Testis (tissue), 3 donors: ENCODE measurements around the gene GPR6. TPM values are rescaled to one million over a fixed set of nuclear protein-coding genes. Genes with fewer than 3 reads are reported as not detected.

Experiments used
- DNase-seq: peaks from one replicate; pipeline ENCODE4 v3.0.0-alpha.2; 2019
- H3K27ac ChIP-seq, 2 donors: fragments of 200-600 bp; sonication (generic); one replicate each; pipeline ENCODE4 v1.5.1; 2019
- H3K27me3 ChIP-seq: fragments of 200-600 bp; sonication (generic); one replicate; pipeline ENCODE4 v1.5.1; 2019
- H3K36me3 ChIP-seq: fragments of 200-600 bp; sonication (generic); one replicate; pipeline ENCODE4 v1.5.1; 2017; ENCODE audit warnings: low read depth; ENCODE audit errors: missing control alignments
- H3K4me1 ChIP-seq: fragments of 200-600 bp; sonication (generic); one replicate; pipeline ENCODE4 v1.5.1; 2019
- H3K4me3 ChIP-seq, 2 donors: fragments of 200-600 bp; sonication (generic); one replicate each; pipeline ENCODE4 v1.5.1; 2017 to 2019
- H3K9me3 ChIP-seq: fragments of 200-600 bp; sonication (generic); one replicate; pipeline ENCODE4 v1.5.1; 2017
- CTCF ChIP-seq, 3 experiments: fragments of 450-650 bp in 2 of 3; fragments of 200-600 bp in 1 of 3; sonication (generic) in 1 of 3; IDR thresholded peaks; one replicate each; pipeline ENCODE4 v1.5.1; 2016 to 2019; ENCODE audit warnings: antibody characterized with exemption in 3 of 3, mild to moderate bottlenecking in 2 of 3, moderate library complexity in 1 of 3
- POLR2A ChIP-seq: fragments of 450-650 bp; IDR thresholded peaks from one replicate; pipeline ENCODE4 v1.6.1; 2017; ENCODE audit warnings: antibody characterized with exemption, mild to moderate bottlenecking, moderate library complexity
- WGBS, 2 donors: methylation state at CpG; one replicate each; pipeline ENCODE4 v1.1.5; 2018; 5-methylcytosine and 5-hydroxymethylcytosine counted together
- intact Hi-C: fragments of 100-400 bp; cut with DNase I; formaldehyde crosslinking; loops from one replicate; pipeline ENCODE4 v1.15.1; 2023; ENCODE audit warnings: low total_unique reads
- polyA plus RNA-seq: library from polyadenylated mRNA; stranded (reverse); fragments of 350-450 nt; fragmentation: Illumina TruSeq; extraction: RNeasy Lipid Tissue Mini Kit (QIAGEN cat#74804); gene quantifications from one replicate; pipeline ENCODE4 v1.2.3, GENCODE V29; 2014; ENCODE audit warnings: low read depth, low replicate concordance; ENCODE audit not compliant: insufficient read depth
- total RNA-seq, 2 donors: library from RNA; depleted of rRNA; stranded (reverse); fragments of >200 nt; gene quantifications; one replicate each; pipeline ENCODE4 v1.2.3, GENCODE V29; 2016

Gene GPR6
- total and polyA plus RNA-seq, 3 donors from 2014 or later: not detected

- H3K27me3 ChIP-seq: no peaks in the 10 kb centered on the region
- no peak for TF ChIP-seq CTCF (IDR thresholded peaks at IDR 0.05)
- no peak for TF ChIP-seq POLR2A
- no peaks in the 10 kb centered on the region for H3K9me3 ChIP-seq
- no peak overlapping the region for H3K4me3 ChIP-seq
- H3K4me1 ChIP-seq: no peaks in the 10 kb centered on the region
- WGBS, 2 donors: 78 to 85% methylated on average over 5 of the region's 5 CpGs
- H3K36me3 ChIP-seq: no peaks in the 10 kb centered on the region
- H3K27ac ChIP-seq: no peak overlapping the region
- intact Hi-C loops: no loop called here
- no peak for DNase-seq
Observed at GRCh38 chr6:109961611-109962041, 16.5 kb upstream of the GPR6 start.

- 83 to 96% methylated on average over 5 of the region's 5 CpGs for WGBS, 2 donors
- Histone ChIP-seq H3K36me3 (no peaks in the 10 kb centered on the region), H3K9me3 (no peaks in the 10 kb centered on the region), H3K4me3 (no peak overlapping the region), H3K27ac (no peak overlapping the region), H3K4me1 (no peaks in the 10 kb centered on the region), H3K27me3 (no peaks in the 10 kb centered on the region)
- intact Hi-C loops: no loop called here
- no peak for TF ChIP-seq CTCF (IDR thresholded peaks at IDR 0.05)
- TF ChIP-seq POLR2A: no peak
- DNase-seq: no peak
Observed at GRCh38 chr6:109962271-109962670, 15.8 kb upstream of the GPR6 start.

GRCh38 chr6:109963598-109964170, 14.4 kb upstream of the GPR6 start:
- intact Hi-C loops: no loop called here
- no peaks in the 10 kb centered on the region for H3K9me3 ChIP-seq
- H3K4me3 ChIP-seq: no peak overlapping the region
- no peaks in the 10 kb centered on the region for H3K4me1 ChIP-seq
- TF ChIP-seq CTCF (IDR thresholded peaks at IDR 0.05) (no peak), POLR2A (no peak)
- no peaks in the 10 kb centered on the region for H3K36me3 ChIP-seq
- no peaks in the 10 kb centered on the region for H3K27me3 ChIP-seq
- DNase-seq: no peak
- H3K27ac ChIP-seq: no peak overlapping the region
- WGBS, 2 donors: 96 to 100% methylated on average over 2 of the region's 2 CpGs

- intact Hi-C loops: no loop called here
- Histone ChIP-seq H3K4me3 (no peak overlapping the region), H3K9me3 (no peaks in the 10 kb centered on the region), H3K4me1 (no peaks in the 10 kb centered on the region), H3K27me3 (no peaks in the 10 kb centered on the region), H3K27ac (no peak overlapping the region), H3K36me3 (no peaks in the 10 kb centered on the region)
- no peak for DNase-seq
- TF ChIP-seq POLR2A: no peak
- TF ChIP-seq CTCF (IDR thresholded peaks at IDR 0.05): no peak
- WGBS, 2 donors: 92 to 99% methylated on average over 2 of the region's 2 CpGs
Observed at GRCh38 chr6:109964949-109965348, 13.2 kb upstream of the GPR6 start.

GRCh38 chr6:109966299-109966698, 11.8 kb upstream of the GPR6 start:
- Histone ChIP-seq H3K27ac (no peak overlapping the region), H3K4me3 (no peak overlapping the region), H3K36me3 (no peaks in the 10 kb centered on the region), H3K9me3 (no peaks in the 10 kb centered on the region), H3K27me3 (no peaks in the 10 kb centered on the region), H3K4me1 (no peaks in the 10 kb centered on the region)
- 95 to 100% methylated on average over 1 of the region's 1 CpG for WGBS, 2 donors
- no peak for DNase-seq
- intact Hi-C loops: no loop called here
- TF ChIP-seq CTCF (IDR thresholded peaks at IDR 0.05): no peak
- no peak for TF ChIP-seq POLR2A
